Measurements from ENCODE around the gene MRPS22. TPM values are rescaled to one million over a fixed set of nuclear protein-coding genes. Genes with fewer than 3 reads are reported as not detected.
A peak's percentile ranks its signal among the peaks of the same experiment; 100 is the strongest.

MRPS22 gene
- total and polyA plus RNA-seq, 9 of the 15 experiments (the other 6 are each of a cell fraction or from before 2014, with no cell fraction given) = 148 to 397 (median 229) TPM

DNA sequence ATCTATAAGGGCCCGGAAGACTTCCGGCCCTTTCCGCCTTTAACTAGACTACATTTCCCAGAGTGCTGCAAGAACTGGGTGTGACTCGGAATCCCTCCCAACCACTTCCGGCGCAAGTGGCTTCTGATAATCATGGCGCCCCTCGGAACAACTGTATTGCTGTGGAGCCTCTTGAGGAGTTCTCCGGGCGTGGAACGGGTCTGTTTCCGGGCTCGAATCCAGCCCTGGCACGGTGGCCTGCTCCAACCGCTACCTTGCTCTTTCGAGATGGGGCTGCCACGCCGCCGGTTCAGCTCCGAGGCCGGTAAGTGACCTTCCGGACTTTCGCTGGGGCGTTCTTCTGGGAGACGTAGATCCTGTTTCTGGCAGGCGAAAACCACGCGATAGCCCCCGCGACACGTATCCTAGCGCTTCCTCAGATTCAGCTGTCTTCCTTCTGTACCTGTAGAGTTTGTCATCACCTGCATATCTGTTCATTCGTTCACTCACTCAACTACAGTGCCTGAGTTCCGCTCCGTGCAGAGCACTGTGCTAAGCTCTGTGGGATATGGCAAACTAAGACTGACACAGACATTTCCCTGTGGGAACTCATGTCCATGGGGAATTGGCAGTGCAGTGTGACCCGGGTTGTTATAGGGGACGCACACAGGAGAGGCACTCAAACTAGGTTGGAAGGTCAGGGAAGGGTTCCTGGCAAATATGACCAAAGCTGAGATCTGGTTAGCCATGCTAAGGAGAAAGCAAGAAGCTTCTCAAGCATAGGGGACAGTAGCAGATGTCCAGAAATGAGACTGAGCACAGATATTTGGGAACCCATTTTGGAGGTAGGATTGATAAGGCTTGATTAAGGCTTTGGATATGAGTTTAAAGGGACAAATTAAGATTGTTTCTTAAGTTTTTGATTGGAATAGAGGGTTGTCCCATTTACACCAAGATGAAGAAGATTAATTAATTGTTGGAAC lies at the start of gene MRPS22 (continued):
- TF ChIP-seq IRF9 (tag; IDR thresholded peaks at IDR 0.05) (no peak), ZBTB2 (IDR thresholded peaks at IDR 0.05) (no peak), SAP30 (IDR thresholded peaks at IDR 0.05; ENCODE audit: borderline replicate concordance, insufficient read depth, low read depth, low read length, poor library complexity, severe bottlenecking) (peak; percentile 78), FOSL1 (tag; conservative IDR thresholded peaks at IDR 0.05) (peak; percentile 28; the same call in 1 of the 2 replicates), E4F1 (CRISPR knock-in tag; IDR thresholded peaks at IDR 0.05; ENCODE audit: borderline replicate concordance) (no peak), ESRRA (IDR thresholded peaks at IDR 0.05; ENCODE audit: borderline replicate concordance, low read depth) (peak; percentile 68), TAF9B (IDR thresholded peaks at IDR 0.05; ENCODE audit: partially characterized antibody) (peak; percentile 86), EGR1 (conservative IDR thresholded peaks at IDR 0.05) (no peak), CXXC5 (CRISPR knock-in tag; IDR thresholded peaks at IDR 0.05) (peak; percentile 46), TBP (optimal IDR thresholded peaks at IDR 0.05; ENCODE audit: low read depth, low read length) (peak; percentile 83), ZNF23 (CRISPR knock-in tag; IDR thresholded peaks at IDR 0.05) (no peak), TARDBP (IDR thresholded peaks at IDR 0.05) (no peak), HMG20A (CRISPR knock-in tag; conservative IDR thresholded peaks at IDR 0.05) (no peak), LEF1 (IDR thresholded peaks at IDR 0.05) (no peak)
- TF ChIP-seq, protein P1, sequence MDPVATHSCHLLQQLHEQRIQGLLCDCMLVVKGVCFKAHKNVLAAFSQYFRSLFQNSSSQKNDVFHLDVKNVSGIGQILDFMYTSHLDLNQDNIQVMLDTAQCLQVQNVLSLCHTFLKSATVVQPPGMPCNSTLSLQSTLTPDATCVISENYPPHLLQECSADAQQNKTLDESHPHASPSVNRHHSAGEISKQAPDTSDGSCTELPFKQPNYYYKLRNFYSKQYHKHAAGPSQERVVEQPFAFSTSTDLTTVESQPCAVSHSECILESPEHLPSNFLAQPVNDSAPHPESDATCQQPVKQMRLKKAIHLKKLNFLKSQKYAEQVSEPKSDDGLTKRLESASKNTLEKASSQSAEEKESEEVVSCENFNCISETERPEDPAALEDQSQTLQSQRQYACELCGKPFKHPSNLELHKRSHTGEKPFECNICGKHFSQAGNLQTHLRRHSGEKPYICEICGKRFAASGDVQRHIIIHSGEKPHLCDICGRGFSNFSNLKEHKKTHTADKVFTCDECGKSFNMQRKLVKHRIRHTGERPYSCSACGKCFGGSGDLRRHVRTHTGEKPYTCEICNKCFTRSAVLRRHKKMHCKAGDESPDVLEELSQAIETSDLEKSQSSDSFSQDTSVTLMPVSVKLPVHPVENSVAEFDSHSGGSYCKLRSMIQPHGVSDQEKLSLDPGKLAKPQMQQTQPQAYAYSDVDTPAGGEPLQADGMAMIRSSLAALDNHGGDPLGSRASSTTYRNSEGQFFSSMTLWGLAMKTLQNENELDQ (CRISPR knock-in tag; IDR thresholded peaks at IDR 0.05; ENCODE audit: borderline replicate concordance) = no peak
